GM10248 (cell line): ENCODE measurements around the gene CYP4F22.

Experiments used
- CTCF ChIA-PET: fragments of 300-600 bp; sonication (Branson Sonifier 250); formaldehyde crosslinking; extraction: SDS; loops from one replicate; lab custom pipeline; 2021; ENCODE audit warnings: antibody characterized with exemption; lab: Yijun Ruan, JAX
- POLR2A ChIA-PET: fragments of 350-650 bp; sonication (Branson Sonifier 250); formaldehyde crosslinking; extraction: SDS; loops from one replicate; lab custom pipeline; 2020; ENCODE audit warnings: antibody characterized with exemption; lab: Yijun Ruan, JAX
- DNase-seq: peaks from one replicate; pipeline ENCODE4 v3.0.0; 2012; ENCODE audit errors: extremely low spot score
- TF ChIP-seq, protein P1 (sequence below): IDR thresholded peaks from 2 replicates; pipeline ENCODE4 v1.5.1; 2012; ENCODE audit warnings: mild to moderate bottlenecking, low read depth; ENCODE audit errors: extremely low read depth, missing control alignments, control extremely low read depth

Gene CYP4F22

GRCh38 chr19:15563931-15564330, 55.6 kb downstream of the CYP4F22 start:
- no peak for DNase-seq
- TF ChIP-seq, protein P1, sequence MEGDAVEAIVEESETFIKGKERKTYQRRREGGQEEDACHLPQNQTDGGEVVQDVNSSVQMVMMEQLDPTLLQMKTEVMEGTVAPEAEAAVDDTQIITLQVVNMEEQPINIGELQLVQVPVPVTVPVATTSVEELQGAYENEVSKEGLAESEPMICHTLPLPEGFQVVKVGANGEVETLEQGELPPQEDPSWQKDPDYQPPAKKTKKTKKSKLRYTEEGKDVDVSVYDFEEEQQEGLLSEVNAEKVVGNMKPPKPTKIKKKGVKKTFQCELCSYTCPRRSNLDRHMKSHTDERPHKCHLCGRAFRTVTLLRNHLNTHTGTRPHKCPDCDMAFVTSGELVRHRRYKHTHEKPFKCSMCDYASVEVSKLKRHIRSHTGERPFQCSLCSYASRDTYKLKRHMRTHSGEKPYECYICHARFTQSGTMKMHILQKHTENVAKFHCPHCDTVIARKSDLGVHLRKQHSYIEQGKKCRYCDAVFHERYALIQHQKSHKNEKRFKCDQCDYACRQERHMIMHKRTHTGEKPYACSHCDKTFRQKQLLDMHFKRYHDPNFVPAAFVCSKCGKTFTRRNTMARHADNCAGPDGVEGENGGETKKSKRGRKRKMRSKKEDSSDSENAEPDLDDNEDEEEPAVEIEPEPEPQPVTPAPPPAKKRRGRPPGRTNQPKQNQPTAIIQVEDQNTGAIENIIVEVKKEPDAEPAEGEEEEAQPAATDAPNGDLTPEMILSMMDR = no peak
- CTCF ChIA-PET = interaction anchor here (1.3 to 1.6 kb wide), 2 partner anchors 9 to 387 kb away, joined by 4 read pairs; no protein-coding TSS in a partner anchor
- POLR2A ChIA-PET = no interaction called here

- DNase-seq = no peak
- POLR2A ChIA-PET = no interaction called here
- CTCF ChIA-PET = interaction anchor here (1.3 to 2.1 kb wide), 3 partner anchors 10 to 387 kb away, joined by 4 to 8 read pairs (median 4); no protein-coding TSS in a partner anchor
- TF ChIP-seq, protein P1 = no peak
Measured at GRCh38 chr19:15564534-15565168, 56.3 kb downstream of the CYP4F22 start.

DNA sequence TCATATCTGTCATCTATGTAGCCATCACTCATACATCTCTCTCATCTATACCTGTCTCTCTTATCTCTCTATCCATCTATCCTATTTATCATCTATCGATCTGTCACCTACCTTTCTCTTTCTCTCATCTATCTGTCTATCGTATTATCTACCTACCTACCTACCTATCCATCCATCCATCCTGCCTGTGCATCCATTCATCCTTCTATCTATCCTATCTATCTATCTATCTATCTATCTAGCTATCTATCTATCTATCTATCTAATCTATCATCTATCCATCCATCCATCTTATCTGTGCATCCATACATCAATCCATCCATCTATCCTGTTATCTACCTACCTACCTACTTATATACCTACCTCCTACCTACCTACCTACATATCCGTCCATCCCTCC, 62.1 kb downstream of the CYP4F22 start:
- ChIA-PET POLR2A (no interaction called here), CTCF (no interaction called here)
- DNase-seq = no peak
- TF ChIP-seq, protein P1 = no peak

DNA sequence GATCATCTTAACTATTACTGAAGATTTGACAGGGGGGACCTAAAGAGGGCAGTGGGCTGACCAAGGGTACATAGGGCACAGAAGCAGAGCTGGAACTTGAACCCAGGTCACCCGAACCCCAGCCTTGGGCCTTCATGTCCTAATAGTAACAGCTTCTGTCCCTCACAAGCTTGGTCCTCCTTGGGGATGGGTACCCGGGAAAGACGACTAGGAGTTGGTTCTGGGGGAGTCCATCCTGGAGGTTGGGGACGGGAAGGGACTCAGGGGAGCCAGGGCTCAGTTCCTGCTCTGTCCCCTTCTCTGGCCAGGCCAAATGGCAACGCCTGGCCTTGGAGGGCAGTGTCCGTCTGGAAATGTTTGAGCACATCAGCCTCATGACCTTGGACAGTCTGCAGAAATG, 67.1 kb downstream of the CYP4F22 start:
- TF ChIP-seq, protein P1 = no peak
- ChIA-PET CTCF (interaction anchor here (1.7 to 2.9 kb wide), 2 partner anchors 10 to 467 kb away, joined by 3 to 14 read pairs; no protein-coding TSS in a partner anchor), POLR2A (no interaction called here)
- no peak for DNase-seq

GRCh38 chr19:15576526-15577156, 68.3 kb downstream of the CYP4F22 start:
- no peak for DNase-seq
- TF ChIP-seq, protein P1 = no peak
- ChIA-PET CTCF (interaction anchor here (0.8 to 2.9 kb wide), 3 partner anchors 8 to 21 kb away, joined by 3 to 14 read pairs (median 4); no protein-coding TSS in a partner anchor), POLR2A (no interaction called here)

DNA sequence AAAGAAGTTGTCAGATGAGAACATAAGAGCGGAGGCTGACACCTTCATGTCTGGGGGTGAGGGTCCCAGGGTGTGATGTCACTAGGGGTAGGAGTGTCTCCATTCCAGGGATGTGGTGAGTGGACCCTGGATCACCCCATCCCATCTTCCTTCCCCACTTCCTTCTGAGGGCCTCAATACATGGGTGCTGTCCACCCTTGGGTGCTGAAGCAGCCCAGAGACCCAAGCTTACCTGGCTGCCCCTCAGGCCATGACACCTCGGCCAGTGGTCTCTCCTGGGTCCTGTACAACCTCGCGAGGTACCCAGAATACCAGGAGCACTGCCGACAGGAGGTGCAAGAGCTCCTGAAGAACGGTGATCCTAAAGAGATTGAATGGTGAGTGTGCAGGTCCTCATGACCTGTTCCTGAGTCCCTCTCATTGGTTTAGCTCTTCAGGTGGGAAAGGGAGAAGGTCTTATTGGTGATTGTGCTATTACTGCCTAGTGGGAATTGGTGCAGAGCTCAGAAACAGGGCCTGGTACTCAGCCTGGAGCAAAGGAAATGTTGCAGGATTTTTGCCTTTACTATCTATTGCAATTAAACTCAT, 69.0 kb downstream of the CYP4F22 start:
- CTCF ChIA-PET = interaction anchor here (1.2 kb wide), 1 partner anchor 423 kb away, joined by 3 read pairs; no protein-coding TSS in a partner anchor
- TF ChIP-seq, protein P1 = no peak
- no peak for DNase-seq
- POLR2A ChIA-PET = no interaction called here
